GM19035 (cell line): ENCODE results near the gene TRIM23.
"Not testable (repeated sequence)": the region's sequence is repeated elsewhere in the genome, so short reads cannot be mapped to it uniquely, and the experiment has no call there.

Experiments used
- ATAC-seq: cut with Tn5 transposase; IDR thresholded peaks from one replicate; pipeline ENCODE4 v1.9.1; 2021; ENCODE audit not compliant: unreplicated experiment

Gene TRIM23

DNA sequence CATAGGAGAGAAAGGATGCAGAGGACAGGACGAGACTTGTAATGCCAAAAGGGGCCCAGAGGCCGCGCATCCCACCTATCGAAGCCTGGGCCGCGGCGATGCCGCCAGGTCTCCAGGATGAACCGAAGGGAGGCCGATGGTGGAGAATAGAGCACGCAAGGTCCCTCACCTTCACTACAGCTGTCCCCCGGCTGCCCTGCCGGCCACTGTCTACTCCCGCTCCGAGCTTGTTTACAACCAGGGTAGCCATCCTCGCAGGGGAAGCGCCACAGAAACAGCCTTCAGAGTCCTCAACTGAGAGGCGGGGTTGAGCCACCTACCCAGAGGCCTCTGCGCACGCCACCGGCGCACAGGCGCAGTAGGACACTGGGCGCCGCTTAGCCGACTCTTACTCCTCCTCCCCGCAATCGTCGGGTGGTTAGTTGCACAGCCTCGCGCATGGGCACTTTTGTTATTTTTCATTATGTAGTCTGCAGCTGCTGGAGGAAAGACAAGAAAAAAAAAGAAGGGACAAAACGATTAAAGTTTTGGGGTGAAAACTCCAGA, at the start of gene TRIM23:
Gene TRIM23, minus strand, starts transcription at position 309 of the 546 bp plus-strand sequence. Its CDS starts 59 bp downstream, at position 250.
- peak; percentile 94 for ATAC-seq

DNA sequence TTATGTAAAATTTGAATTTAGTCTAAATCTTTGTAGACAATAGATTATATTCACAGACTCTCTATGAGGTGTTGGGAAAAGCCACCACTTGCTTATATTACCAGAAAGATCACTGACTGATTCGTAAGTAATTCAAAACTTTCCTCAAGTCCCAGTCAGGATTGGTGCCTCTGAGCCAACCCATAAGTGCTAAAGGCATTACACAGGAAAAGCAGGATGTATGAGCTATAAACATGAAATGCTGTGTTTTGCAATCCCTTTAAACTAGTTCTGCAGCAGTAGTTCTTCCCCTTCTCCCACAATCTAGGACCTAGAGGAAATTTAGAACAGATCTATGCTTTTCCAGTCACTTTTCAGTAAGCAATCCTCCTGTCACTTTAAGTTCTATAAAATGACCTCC, 48.7 kb upstream of the TRIM23 start:
- ATAC-seq = no peak

DNA sequence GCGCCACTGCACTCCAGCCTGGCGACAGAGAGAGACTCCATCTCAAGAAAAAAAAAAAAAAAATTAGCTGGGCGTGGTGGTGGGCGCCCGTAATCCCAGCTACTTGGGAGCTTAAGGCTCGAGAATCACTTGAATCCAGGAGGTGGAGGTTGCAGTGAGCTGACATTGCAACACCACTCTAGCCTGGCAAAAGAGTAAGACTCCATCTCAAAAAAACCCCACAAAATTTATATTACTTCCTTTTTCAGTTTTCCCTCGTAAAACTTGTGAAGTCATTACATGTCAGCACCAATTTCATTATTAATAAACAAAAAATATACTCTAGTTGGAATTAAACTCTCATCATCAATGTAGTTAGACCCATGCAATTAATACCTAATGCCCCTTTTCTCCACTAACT, 44.6 kb upstream of the TRIM23 start:
- no peak for ATAC-seq

DNA sequence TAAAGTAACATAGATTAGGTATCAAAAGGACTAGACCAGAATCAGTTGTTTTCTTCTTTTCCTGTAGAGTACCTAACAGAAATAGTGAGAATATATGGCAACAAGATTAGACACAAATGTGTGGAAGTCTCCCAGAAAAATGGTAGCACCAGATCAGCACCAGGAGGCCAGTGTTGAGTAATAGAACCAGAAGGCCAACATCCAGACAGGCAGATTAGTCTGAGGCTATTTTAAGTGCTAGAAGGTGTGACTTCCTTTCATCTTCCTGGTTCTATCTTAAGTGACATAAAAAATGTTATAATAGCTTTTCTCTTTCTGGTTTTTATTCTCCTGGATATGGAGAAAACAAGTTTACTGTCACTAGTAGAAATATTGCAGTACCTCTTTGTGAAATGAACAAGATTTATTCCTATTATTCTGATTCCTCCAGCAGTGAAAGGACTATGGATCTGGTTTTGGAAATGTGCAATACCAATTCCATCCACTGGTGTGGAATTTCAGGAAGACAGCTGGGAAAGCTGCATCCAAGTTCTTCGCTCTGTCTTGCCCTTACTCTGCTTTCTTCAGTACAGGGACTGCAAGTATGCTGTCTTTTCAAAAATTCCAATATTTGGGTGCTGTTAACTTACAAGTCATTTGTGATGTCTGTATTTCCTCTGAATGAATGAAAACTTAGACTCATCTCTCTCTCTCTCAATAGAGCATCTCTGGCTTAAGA, 39.8 kb upstream of the TRIM23 start:
- ATAC-seq = no peak

DNA sequence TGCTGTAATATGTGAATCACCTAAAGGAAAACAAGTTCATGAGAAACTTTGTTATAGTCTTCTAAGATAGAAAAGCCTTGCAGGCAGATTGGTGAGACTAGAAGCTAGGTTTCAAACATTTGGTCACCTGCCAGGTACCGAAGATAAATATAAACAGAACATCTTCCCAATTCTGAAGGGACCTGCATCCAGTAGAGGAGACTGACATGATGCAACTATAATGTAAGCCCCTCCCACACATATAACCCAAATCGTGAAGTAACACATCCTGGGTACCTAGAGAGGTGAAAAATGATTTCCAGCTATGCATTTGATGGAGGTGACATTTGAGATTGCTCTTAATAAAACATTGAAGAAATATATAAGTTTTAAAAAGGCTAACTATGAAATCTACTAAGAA, 30.6 kb upstream of the TRIM23 start:
- no peak for ATAC-seq

DNA sequence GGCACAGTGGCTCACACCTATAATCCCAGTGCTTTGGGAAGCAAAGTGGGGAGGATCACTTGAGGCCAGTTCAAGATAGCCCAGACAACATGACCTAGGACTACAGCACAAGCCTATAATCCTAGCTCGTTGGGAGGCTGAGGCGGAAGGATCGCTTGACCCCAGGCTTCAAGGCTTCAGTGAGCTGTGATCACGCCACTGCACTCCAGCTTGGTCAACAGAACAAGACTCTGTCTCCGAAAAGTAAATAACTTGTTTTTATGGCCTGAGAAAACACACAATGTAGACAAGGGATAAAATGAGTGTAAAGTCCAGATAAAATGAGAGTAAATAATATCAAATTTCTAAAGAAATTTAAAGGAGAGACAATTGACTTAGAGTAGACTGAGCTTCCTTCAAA, 27.0 kb upstream of the TRIM23 start:
- no peak for ATAC-seq

DNA sequence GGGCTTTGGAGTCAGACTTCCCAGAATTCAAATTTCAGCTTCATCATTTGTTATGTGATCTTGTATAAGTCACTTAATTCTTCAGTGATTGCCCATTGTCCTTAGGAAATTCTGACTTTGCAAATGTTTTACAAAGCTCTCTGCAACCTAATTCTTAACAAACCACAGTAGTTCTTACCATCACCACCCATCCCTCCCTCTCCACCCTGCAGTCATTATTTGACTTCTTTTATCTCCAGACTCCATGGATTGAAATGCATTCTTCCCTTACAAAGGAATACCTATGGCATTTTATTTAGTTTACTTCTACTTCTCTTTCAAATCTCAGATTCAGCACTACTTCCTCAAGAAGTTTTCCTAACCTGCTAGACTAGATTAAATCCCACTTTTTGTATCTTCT, 23.8 kb upstream of the TRIM23 start:
- ATAC-seq = no peak

DNA sequence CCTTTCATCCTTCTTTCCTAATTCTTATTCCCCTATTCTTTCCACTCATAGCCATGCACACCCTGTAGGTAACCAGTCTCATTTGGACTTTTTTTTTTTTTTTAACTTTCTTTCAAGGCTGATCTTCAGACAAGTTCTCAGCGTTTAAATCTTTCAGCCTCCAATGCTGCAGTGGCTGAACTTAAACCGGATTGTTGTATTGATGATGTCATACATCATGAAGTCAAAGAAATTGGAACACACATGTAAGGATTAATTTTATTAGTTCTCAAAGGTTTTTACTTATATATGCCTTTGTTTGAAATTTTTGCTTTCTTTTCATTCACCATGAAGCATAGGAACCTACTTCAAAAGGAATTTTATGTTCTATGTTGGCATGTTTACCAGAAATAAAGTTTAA, 22.8 kb upstream of the TRIM23 start:
- ATAC-seq = no peak

DNA sequence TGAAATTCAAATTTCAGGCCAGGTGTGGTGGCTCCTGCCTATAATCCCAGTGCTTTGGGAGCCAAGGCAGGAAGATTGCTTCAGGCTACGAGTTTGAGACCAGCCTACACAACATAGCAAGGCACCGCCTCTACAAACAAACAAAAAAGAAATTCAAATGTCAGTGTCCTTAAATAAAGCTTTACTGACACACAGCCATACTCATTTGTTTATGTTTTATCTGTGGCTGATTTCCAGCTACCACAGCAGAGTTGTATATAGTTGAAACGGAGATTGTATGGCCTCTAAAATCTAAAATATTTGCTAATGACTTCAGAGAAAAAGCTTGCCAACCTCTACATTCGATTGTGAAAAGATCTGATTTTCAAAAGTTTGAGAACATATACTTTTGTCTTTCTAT, 16.1 kb upstream of the TRIM23 start:
- ATAC-seq = no peak

DNA sequence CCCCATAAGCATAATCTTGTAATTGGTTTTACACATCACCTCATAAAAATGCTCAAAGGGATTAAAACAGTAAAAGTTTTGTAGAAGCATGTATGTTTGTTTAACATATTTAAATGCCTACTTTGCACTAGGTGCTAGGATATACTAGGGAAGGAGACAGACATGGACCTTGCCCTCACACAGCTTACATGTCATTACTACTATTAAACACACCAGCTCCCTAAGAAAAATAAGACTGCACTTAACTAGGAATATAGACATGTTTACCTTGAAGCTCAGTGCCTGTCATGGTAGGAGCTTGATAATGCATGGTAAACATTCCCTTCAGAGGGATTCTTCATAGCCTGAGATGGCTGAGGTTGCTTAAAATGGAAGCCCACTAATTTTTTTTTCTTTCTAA, 6.8 kb upstream of the TRIM23 start:
- no peak for ATAC-seq

DNA sequence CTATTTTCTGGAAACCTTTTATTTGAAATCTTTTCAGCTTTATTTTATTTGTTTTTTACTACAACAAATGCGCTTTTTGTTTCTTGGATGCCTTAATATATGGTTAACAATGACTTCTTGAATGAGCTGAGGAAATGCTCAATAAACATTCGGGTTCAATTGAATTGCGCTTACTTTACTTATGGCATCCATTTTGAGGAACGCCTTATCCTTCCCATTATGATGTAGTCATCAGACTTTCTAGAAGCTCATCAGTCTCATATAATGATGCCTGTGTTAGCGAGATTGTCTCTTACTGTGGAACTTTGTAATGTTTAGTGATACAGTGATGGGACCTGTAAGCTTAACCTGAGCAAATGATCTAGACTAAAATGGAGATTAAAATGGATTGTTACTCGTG, 1.6 kb upstream of the TRIM23 start:
- ATAC-seq = no peak

DNA sequence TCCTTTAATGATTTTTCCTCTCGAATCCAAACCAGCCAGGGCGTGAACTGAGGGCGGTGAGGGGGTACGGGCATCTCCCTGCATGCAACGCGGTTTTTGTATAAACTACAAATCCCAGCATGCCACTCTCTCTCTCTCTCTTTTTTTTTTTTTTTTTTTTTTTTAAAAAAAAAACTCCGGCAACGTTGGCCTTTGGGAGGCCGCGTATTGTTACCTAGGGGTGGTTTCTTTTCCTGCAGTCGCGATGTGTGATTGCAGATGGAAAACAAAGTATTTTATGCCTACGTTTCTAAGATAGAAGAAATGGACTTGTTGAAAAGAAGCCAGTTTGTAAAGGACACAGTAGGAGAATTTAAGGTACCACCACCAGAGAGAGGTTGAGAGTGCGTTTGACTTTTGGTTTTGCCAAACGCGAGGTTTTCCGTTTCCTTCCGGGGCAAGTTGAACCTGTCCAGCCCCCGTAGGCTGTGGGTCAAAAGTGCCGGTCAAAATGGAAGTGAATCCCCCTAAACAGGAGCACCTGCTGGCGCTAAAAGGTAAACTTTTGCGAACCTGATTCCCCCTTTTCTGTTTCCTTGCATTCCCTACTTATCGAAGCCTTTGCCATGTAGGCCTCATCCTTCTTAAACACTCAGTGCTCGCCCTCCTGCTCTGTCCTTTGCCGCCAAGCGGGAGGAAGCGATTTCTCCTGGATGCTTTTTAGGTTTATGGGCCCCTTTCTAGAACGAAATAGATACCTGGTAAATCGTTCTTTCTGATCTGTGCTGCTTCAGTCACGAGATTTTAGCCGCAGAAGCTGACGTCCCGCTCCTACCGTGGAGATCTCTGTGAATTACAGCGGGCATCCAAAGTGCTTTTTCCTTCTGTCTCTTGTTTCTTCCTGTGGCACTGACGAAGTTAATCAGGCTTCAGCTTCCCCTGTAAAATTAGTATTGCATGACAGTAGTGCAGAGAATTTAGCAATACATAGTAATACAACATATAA, 730 bp upstream of the TRIM23 start, which contains the start of the genes SHLD3 and TRAPPC13:
Gene SHLD3, plus strand, starts transcription at position 457 of the 985 bp plus-strand sequence. CDS start 4,561 bp downstream, outside the sequence.
Gene TRAPPC13, plus strand, starts transcription at position 457 of the 985 bp plus-strand sequence. Its CDS starts 34 bp downstream, at position 491.
- peak; percentile 74 for ATAC-seq

DNA sequence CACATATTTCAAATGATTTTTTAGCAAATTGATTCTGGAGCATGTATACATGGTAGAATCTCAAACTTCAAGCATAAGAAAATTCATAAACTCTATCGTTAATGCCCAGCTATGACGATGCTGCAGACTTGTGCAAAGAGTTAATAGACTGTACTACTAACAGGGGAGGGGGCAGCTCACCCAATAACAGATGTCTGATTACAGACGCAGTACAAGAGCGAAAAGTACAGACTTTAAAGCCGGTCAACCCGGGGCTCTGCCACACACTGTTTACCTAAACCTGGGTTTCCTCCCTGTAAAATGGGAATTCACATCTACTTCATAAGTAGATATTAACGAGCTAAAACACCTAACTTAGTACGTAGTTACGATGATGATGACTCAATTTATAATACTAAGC, 651 bp downstream of the TRIM23 start:
- no peak for ATAC-seq

DNA sequence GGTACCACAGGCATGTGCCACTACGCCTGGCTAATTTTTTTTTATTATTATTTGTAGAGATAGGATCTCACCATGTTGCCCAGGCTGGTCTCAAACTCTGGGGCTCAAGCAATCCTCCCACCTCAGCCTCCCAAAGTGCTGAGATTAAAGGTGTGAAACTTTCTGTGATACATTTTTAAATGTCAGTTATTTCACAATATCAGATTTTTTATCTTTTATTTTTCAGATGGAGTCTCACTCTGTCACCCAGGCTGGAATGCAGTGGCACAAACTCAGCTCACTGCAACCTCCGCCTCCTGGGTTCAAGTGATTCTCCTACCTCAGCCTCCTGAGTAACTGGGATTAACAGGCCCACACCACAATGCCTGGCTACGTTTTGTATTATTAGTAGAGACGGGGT, 2.2 kb downstream of the TRIM23 start:
- ATAC-seq = not testable (repeated sequence)

DNA sequence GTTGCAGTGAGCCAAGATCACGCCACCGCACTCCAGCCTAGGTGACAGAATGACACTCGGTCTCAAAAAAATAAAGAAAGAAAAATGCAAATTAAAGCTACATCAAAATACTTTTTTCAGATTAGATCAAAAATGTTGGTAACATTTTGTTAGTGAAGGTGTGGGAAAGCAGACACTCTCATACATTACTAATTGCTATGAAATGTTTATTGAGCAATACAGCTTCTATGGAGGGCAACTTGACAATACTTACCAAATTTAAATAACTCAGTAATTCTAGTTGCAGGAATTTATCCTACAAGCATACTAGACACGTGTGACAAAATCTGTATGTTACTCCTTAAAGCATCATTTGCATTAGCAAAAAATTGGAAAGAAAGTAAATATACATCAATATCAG, 4.1 kb downstream of the TRIM23 start:
- no peak for ATAC-seq

DNA sequence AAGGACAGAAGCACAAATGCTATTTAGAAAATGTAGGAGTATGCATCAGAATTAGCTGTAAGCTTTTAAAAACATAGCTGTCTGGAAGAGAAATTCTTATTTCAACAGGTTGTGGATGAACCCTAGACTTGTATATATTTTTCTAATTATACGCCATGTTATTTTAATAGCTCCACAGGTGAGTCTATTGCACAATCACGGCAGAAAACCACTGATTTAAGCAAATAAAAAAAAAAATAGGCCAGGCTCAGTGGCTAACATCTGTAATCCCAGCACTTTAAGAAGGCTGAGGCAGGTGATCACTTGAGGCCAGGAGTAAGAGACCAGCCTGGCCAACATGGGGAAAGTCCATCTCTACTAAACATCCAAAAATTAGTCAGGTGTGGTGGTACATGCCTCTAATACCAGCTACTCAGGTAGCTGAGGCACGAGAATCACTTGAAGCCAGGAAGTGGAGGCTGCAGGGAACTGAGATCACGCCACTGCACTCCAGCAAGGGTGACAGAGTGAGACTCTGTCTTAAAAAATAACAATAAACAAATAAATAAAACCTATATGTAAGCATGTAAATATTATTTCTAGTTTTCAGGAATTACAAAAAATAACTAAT, 11.7 kb downstream of the TRIM23 start:
- no peak for ATAC-seq

DNA sequence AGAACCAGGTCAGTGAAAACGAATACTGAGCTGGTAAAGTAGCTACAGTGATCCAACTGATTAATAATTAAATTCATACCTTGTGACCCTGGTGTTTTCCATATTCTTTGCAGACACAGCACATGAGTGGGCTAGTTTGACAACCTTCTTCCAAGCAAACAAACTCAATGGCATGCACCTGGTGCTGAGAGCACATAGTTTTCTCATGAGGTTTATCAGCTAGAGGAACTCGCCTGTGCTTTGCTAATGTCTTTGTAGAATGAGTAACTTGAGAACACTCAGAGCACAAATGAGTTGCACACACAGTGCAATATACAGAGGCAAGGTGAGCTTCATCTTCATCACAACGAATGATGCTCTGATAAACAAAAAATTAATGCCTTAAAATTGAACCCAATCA, 12.6 kb downstream of the TRIM23 start:
- no peak for ATAC-seq

DNA sequence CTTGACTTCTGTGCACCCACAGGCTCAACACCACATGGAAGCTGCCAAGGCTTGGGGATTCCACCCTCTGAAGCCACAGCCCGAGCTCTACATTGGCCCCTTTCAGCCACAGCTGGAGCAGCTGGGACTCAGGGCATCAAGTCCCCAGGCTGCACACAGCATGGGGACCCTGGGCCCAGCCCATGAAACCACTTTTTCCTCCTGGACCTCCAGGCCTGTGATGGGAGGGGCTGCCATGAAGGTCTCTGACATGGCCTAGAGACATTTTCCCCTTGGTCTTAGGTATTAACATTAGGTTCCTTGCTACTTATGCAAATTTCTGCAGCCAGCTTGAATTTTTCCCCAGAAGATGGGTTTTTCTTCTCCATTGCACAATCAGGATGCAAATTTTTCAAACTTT, 22.4 kb downstream of the TRIM23 start:
- not testable (repeated sequence) for ATAC-seq

DNA sequence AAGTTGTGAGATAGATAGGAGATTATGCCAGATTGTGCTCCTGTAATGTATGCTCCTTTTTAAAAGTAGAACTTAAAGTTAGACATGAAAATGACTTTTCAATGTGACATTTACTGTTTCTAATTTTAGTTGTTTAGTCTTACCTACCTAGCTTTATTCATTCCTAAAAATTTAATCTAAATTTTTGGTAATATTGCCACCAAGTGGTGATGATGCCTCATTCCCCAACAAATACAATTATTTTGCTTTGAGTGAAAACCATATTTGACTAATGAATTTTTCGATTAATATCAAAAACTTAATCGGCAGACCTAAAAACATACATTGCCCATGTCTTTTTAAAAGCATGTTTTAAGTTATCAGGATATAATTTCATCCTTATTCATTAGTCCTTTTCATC, 35.4 kb downstream of the TRIM23 start:
- ATAC-seq = no peak

DNA sequence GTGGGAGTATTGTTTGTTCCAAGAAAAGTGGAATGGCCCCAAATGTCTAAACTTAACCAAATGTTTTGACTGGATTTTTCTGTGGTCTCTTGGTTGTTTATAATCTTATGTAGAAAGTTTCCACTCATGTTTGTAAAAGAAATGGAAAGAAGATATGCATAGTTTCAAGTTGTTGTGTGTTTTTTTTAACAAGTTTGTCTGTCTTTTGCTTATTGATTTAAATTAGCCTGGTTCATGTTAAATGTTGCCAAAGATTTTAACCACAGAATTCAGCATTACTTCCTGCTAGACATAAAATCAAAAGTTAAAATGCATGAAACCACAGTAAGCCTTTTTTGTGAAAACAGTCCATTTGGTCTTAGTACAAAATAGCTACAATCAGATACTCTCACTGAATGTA, 47.0 kb downstream of the TRIM23 start:
- no peak for ATAC-seq

DNA sequence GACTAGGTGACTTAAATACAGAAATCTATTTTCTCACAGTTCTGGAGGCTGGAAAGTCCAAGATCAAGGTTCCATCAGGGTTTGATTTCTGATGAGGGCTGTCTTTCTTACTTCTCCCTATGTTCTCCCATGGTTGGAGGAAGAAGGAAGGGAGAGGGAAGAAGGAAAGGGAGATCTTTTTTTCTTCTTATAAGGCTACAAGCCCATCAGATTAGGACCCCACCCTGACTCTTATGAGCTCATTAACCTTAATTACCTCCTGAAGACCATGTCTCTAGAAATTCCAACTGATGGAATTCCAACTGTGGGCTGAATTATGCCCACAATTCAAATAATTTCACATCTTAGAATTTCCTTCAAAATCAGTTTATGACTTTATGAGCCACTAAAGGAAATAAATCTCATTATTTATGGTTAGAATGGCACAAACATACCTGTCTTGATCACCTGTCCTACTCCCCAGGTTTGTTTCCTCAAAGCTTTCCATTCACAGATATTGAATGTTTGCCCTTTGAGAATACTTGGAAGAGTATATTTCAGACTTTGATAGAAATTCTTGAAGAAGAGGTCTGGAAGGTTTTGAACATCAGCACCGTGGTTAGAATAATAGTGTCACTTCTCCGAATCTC, 53.4 kb downstream of the TRIM23 start:
- no peak for ATAC-seq
